WTC11 (cell line): Measurements from ENCODE around the gene TOX2. TPM values are rescaled to one million over a fixed set of nuclear protein-coding genes. Genes with fewer than 3 reads are reported as not detected.

Source experiments
- ATAC-seq: fragments of 200-7000 bp; cut with Tn5 transposase; 2 replicates; pipeline ENCODE4 v1.10.0; 2021; ENCODE audit warnings: mild to moderate bottlenecking, moderate library complexity
- CTCF ChIA-PET: fragments of 300-600 bp; sonication (Branson Sonifier 250); formaldehyde crosslinking; loops from one replicate; lab custom pipeline; 2021; ENCODE audit warnings: antibody characterized with exemption; lab: Charles Lee
- POLR2A ChIA-PET: fragments of 350-600 bp; sonication (Branson Sonifier 250); formaldehyde crosslinking; loops from one replicate; lab custom pipeline; 2021; ENCODE audit warnings: antibody characterized with exemption; lab: Charles Lee
- DNase-seq: peaks from one replicate; pipeline ENCODE4 v3.0.0; 2021; ENCODE audit warnings: low spot score
- H3K27ac Mint-ChIP-seq: 2 replicates; pipeline ENCODE4 v1.8.0; 2021; ENCODE audit warnings: mixed read lengths
- H3K27me3 Mint-ChIP-seq: 2 replicates; pipeline ENCODE4 v1.8.0; 2021; ENCODE audit warnings: low read depth, mild to moderate bottlenecking, moderate library complexity, mixed read lengths
- H3K36me3 Mint-ChIP-seq: 2 replicates; pipeline ENCODE4 v1.8.0; 2021; ENCODE audit warnings: mixed read lengths
- H3K4me1 Mint-ChIP-seq: 2 replicates; pipeline ENCODE4 v1.8.0; 2022; ENCODE audit warnings: mixed read lengths
- H3K4me3 Mint-ChIP-seq: 2 replicates; pipeline ENCODE4 v1.8.0; 2021; ENCODE audit warnings: mild to moderate bottlenecking, moderate library complexity, mixed read lengths
- H3K9me3 Mint-ChIP-seq: 2 replicates; pipeline ENCODE4 v1.8.0; 2021; ENCODE audit warnings: mixed read lengths
- FOXP1 ChIP-seq: sonication (generic); formaldehyde crosslinking; IDR thresholded peaks from 2 replicates; pipeline ENCODE4 v1.8.0; 2022; ENCODE audit warnings: missing genetic modification reagents, mild to moderate bottlenecking, moderate library complexity, borderline replicate concordance
- NR3C1 ChIP-seq: sonication (generic); formaldehyde crosslinking; conservative IDR thresholded peaks from 2 replicates; pipeline ENCODE4 v1.8.1; 2023; ENCODE audit warnings: low read depth, mild to moderate bottlenecking, missing genetic modification reagents
- SMAD4 ChIP-seq: sonication (generic); formaldehyde crosslinking; IDR thresholded peaks from 2 replicates; pipeline ENCODE4 v1.8.0; 2022; ENCODE audit warnings: mild to moderate bottlenecking, missing genetic modification reagents
- TP53 ChIP-seq: sonication (generic); formaldehyde crosslinking; IDR thresholded peaks from 2 replicates; pipeline ENCODE4 v1.8.1; 2023; ENCODE audit warnings: mild to moderate bottlenecking, missing genetic modification reagents
- ZNF396 ChIP-seq: fragments of 250-450 bp; sonication (Bioruptor Pico); IDR thresholded peaks from 2 replicates; pipeline ENCODE4 v1.8.0; 2021; ENCODE audit warnings: mild to moderate bottlenecking, moderate library complexity, borderline replicate concordance
- ZNF416 ChIP-seq: fragments of 250-450 bp; sonication (Bioruptor Pico); IDR thresholded peaks from 2 replicates; pipeline ENCODE4 v1.9.0; 2021; ENCODE audit warnings: mild to moderate bottlenecking, inconsistent platforms
- total RNA-seq: library from RNA; stranded (reverse); gene quantifications from 3 replicates; pipeline ENCODE4 v1.2.3, GENCODE V29; 2021
- TF ChIP-seq, protein P1 (sequence below): sonication (generic); formaldehyde crosslinking; IDR thresholded peaks from 2 replicates; pipeline ENCODE4 v1.8.1; 2023; ENCODE audit warnings: mild to moderate bottlenecking, missing genetic modification reagents, moderate library complexity
- TF ChIP-seq, protein P2 (sequence below): fragments of 200-600 bp; IDR thresholded peaks from 2 replicates; pipeline ENCODE4 v1.8.0; 2022; ENCODE audit warnings: antibody characterized with exemption
- TF ChIP-seq, protein P3 (sequence below): fragments of 250-450 bp; sonication (Bioruptor Pico); IDR thresholded peaks from 2 replicates; pipeline ENCODE4 v1.9.0; 2021; ENCODE audit warnings: mild to moderate bottlenecking, borderline replicate concordance
- TF ChIP-seq, protein P4 (sequence below): sonication (generic); formaldehyde crosslinking; IDR thresholded peaks from 2 replicates; pipeline ENCODE4 v1.8.0; 2022; ENCODE audit warnings: mild to moderate bottlenecking, missing genetic modification reagents
- TF ChIP-seq, protein P5 (sequence below): sonication (generic); formaldehyde crosslinking; IDR thresholded peaks from 2 replicates; pipeline ENCODE4 v1.8.1; 2022; ENCODE audit warnings: mild to moderate bottlenecking, moderate library complexity, missing genetic modification reagents

Gene TOX2
- total RNA-seq, 1 experiment from 2014 or later: 3.4 TPM

DNA sequence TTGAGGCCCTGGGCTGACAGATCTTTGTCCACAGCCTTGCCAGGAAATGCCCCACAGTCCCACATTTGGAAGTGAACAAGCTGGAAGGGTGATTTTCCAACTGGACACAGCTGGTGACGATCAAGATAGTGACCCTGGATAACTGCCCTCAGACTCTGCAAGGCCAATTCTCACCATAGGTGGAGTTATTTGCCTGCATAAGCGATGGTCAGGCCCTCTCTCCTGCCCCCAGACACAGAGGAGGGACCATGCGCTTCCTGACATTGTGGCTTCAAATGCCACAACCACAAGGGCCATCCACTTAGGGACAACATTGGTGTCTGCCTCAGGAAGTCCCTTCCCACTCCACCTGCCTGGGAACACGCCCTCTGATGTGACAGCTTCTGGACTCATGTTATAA is 176.4 kb downstream of the TOX2 start:
- CTCF ChIA-PET: interaction anchor here (1.5 to 2.4 kb wide), 2 partner anchors 18 to 99 kb away, joined by 3 to 8 read pairs; no protein-coding TSS in a partner anchor
- Mint-ChIP-seq H3K4me1 (no peaks in the 10 kb centered on the region), H3K4me3 (no peak overlapping the region), H3K27me3 (no peaks in the 10 kb centered on the region), H3K36me3 (no peaks in the 10 kb centered on the region), H3K27ac (no peak overlapping the region), H3K9me3 (no peaks in the 10 kb centered on the region)
- POLR2A ChIA-PET: no interaction called here
- no peak for DNase-seq
- TF ChIP-seq, protein P1, sequence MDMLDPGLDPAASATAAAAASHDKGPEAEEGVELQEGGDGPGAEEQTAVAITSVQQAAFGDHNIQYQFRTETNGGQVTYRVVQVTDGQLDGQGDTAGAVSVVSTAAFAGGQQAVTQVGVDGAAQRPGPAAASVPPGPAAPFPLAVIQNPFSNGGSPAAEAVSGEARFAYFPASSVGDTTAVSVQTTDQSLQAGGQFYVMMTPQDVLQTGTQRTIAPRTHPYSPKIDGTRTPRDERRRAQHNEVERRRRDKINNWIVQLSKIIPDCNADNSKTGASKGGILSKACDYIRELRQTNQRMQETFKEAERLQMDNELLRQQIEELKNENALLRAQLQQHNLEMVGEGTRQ (CRISPR knock-in tag): no peak
- TF ChIP-seq, protein P2, sequence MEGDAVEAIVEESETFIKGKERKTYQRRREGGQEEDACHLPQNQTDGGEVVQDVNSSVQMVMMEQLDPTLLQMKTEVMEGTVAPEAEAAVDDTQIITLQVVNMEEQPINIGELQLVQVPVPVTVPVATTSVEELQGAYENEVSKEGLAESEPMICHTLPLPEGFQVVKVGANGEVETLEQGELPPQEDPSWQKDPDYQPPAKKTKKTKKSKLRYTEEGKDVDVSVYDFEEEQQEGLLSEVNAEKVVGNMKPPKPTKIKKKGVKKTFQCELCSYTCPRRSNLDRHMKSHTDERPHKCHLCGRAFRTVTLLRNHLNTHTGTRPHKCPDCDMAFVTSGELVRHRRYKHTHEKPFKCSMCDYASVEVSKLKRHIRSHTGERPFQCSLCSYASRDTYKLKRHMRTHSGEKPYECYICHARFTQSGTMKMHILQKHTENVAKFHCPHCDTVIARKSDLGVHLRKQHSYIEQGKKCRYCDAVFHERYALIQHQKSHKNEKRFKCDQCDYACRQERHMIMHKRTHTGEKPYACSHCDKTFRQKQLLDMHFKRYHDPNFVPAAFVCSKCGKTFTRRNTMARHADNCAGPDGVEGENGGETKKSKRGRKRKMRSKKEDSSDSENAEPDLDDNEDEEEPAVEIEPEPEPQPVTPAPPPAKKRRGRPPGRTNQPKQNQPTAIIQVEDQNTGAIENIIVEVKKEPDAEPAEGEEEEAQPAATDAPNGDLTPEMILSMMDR: no peak
- no peak for TF ChIP-seq NR3C1 (CRISPR knock-in tag)
- no peak for TF ChIP-seq ZNF396 (CRISPR knock-in tag)
- TF ChIP-seq, protein P3, sequence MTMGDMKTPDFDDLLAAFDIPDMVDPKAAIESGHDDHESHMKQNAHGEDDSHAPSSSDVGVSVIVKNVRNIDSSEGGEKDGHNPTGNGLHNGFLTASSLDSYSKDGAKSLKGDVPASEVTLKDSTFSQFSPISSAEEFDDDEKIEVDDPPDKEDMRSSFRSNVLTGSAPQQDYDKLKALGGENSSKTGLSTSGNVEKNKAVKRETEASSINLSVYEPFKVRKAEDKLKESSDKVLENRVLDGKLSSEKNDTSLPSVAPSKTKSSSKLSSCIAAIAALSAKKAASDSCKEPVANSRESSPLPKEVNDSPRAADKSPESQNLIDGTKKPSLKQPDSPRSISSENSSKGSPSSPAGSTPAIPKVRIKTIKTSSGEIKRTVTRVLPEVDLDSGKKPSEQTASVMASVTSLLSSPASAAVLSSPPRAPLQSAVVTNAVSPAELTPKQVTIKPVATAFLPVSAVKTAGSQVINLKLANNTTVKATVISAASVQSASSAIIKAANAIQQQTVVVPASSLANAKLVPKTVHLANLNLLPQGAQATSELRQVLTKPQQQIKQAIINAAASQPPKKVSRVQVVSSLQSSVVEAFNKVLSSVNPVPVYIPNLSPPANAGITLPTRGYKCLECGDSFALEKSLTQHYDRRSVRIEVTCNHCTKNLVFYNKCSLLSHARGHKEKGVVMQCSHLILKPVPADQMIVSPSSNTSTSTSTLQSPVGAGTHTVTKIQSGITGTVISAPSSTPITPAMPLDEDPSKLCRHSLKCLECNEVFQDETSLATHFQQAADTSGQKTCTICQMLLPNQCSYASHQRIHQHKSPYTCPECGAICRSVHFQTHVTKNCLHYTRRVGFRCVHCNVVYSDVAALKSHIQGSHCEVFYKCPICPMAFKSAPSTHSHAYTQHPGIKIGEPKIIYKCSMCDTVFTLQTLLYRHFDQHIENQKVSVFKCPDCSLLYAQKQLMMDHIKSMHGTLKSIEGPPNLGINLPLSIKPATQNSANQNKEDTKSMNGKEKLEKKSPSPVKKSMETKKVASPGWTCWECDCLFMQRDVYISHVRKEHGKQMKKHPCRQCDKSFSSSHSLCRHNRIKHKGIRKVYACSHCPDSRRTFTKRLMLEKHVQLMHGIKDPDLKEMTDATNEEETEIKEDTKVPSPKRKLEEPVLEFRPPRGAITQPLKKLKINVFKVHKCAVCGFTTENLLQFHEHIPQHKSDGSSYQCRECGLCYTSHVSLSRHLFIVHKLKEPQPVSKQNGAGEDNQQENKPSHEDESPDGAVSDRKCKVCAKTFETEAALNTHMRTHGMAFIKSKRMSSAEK: no peak
- TF ChIP-seq, protein P4, sequence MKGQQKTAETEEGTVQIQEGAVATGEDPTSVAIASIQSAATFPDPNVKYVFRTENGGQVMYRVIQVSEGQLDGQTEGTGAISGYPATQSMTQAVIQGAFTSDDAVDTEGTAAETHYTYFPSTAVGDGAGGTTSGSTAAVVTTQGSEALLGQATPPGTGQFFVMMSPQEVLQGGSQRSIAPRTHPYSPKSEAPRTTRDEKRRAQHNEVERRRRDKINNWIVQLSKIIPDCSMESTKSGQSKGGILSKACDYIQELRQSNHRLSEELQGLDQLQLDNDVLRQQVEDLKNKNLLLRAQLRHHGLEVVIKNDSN: no peak
- TF ChIP-seq FOXP1 (CRISPR knock-in tag): no peak
- TF ChIP-seq SMAD4 (CRISPR knock-in tag): no peak
- TF ChIP-seq, protein P5, sequence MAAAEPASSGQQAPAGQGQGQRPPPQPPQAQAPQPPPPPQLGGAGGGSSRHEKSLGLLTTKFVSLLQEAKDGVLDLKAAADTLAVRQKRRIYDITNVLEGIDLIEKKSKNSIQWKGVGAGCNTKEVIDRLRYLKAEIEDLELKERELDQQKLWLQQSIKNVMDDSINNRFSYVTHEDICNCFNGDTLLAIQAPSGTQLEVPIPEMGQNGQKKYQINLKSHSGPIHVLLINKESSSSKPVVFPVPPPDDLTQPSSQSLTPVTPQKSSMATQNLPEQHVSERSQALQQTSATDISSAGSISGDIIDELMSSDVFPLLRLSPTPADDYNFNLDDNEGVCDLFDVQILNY (CRISPR knock-in tag): no peak
- no peak for TF ChIP-seq TP53
- ATAC-seq: no peak

DNA sequence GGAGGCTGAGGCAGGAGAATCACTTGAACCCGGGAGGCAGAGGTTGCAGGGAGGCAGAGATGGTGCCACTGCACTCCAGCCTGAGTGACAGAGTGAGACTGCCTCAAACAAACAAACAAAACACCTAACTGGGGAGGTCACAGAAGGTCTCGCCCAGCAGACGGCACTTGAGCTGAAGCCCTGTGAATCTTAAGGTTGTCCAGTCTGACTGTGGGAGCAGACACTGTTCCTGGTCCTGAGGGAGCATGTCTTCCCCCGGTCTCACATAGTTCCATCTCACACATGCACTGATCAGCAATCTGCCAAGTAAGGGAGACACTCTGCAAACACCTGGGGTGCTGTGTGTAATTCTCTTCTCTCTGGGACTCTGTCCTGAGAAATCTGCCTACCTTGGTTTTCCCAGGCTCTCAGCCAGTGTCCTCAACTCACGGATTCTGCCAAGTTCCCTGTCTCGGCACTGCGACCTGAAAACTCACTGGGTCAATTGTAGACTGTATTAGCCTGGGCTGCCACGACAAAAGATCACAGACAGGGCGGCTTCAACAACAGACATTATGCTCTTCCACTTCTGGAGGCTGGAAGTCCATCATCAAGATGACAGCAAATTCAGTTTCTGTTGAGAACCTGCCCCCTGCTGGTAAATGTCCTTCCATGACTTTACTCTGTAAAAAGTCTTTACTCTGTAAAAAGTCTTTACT is 178.0 kb downstream of the TOX2 start:
- Mint-ChIP-seq H3K27me3 (no peaks in the 10 kb centered on the region), H3K36me3 (no peaks in the 10 kb centered on the region), H3K9me3 (no peaks in the 10 kb centered on the region), H3K4me3 (no peak overlapping the region), H3K4me1 (no peaks in the 10 kb centered on the region)
- DNase-seq: no peak
- TF ChIP-seq ZNF416 (CRISPR knock-in tag): no peak
- TF ChIP-seq, protein P2: 0 out of 2 replicates have a peak, but pooled peaks have one; percentile 37
- TF ChIP-seq, all 79 proteins: peak for 1
- H3K27ac Mint-ChIP-seq: peak overlapping the region; percentile 77; the same call in 1 of the 2 replicates
- CTCF ChIA-PET: interaction anchor here (1.0 kb wide), 1 partner anchor 13 kb away, joined by 3 read pairs; no protein-coding TSS in a partner anchor
- POLR2A ChIA-PET: no interaction called here
- ATAC-seq: peak; percentile 50
